Cerebellar nuclear complex (tissue), 1 donor: ENCODE data around the gene SCFD1.
"Not testable (repeated sequence)": the region's sequence is repeated elsewhere in the genome, so short reads cannot be mapped to it uniquely, and the experiment has no call there.

Source experiments
- DNase-seq, 2 experiments: peaks; one replicate each; lab custom pipeline; 2025; lab: John Stamatoyannopoulos, UW

The SCFD1 gene

GRCh38 chr14:30678926-30679431 is 56.9 kb downstream of the SCFD1 start:
- DNase-seq: no peak

- no peak for DNase-seq
These were observed 57.9 kb downstream of the SCFD1 start for GRCh38 chr14:30680036-30680435.

- not testable (repeated sequence) for DNase-seq
These were observed 58.7 kb downstream of the SCFD1 start for GRCh38 chr14:30680776-30681175.

GRCh38 chr14:30681752-30682355 is 59.7 kb downstream of the SCFD1 start:
- no peak for DNase-seq

- not testable (repeated sequence) for DNase-seq
These were observed 68.6 kb downstream of the SCFD1 start for GRCh38 chr14:30690487-30691355.

GRCh38 chr14:30691751-30692398 is 69.8 kb downstream of the SCFD1 start:
- no peak for DNase-seq

GRCh38 chr14:30692669-30693068 is 70.5 kb downstream of the SCFD1 start:
- no peak for DNase-seq

GRCh38 chr14:30698463-30698862 is 76.3 kb downstream of the SCFD1 start:
- no peak for DNase-seq

GRCh38 chr14:30706704-30707103 is 84.6 kb downstream of the SCFD1 start:
- no peak for DNase-seq

GRCh38 chr14:30708157-30708556 is 86.0 kb downstream of the SCFD1 start:
- DNase-seq: no peak

GRCh38 chr14:30709201-30709600 is 87.1 kb downstream of the SCFD1 start:
- no peak for DNase-seq

- DNase-seq: no peak
These were observed 88.8 kb downstream of the SCFD1 start for GRCh38 chr14:30710876-30711275.

- DNase-seq: no peak
These were observed 97.0 kb downstream of the SCFD1 start for GRCh38 chr14:30719137-30719536.

GRCh38 chr14:30725763-30726162 is 103.6 kb downstream of the SCFD1 start:
- no peak for DNase-seq

GRCh38 chr14:30728471-30728870 is 106.4 kb downstream of the SCFD1 start:
- DNase-seq: no peak

GRCh38 chr14:30737916-30738315 is 115.8 kb downstream of the SCFD1 start:
- no peak for DNase-seq

- DNase-seq: no peak
These were observed 116.9 kb downstream of the SCFD1 start for GRCh38 chr14:30738978-30739377.

GRCh38 chr14:30748343-30748742 is 126.2 kb downstream of the SCFD1 start:
- DNase-seq: no peak

GRCh38 chr14:30751646-30752416 is 129.7 kb downstream of the SCFD1 start:
- no peak for DNase-seq

- DNase-seq: no peak
These were observed 131.3 kb downstream of the SCFD1 start for GRCh38 chr14:30753452-30753851.

- DNase-seq: no peak
These were observed 132.7 kb downstream of the SCFD1 start for GRCh38 chr14:30754778-30755177.

- DNase-seq: no peak
These were observed 134.5 kb downstream of the SCFD1 start for GRCh38 chr14:30756594-30756993.
